K562 (cell line): ENCODE measurements around the gene VPS13D. TPM values are rescaled to one million over a fixed set of nuclear protein-coding genes. Genes with fewer than 3 reads are reported as not detected.

Experiments
- ATAC-seq: fragments of 200-7000 bp; cut with Tn5 transposase; 3 replicates; pipeline ENCODE4 v1.9.1; 2020; ENCODE audit warnings: moderate library complexity
- BruUV-seq: library from RNA; stranded (reverse); fragments of 400-500 nt; replicated peaks from 2 replicates; lab custom pipeline; 2021; lab: Mats Ljungman, UMichigan
- CTCF ChIA-PET: fragments of 300-600 bp; formaldehyde crosslinking; extraction: SDS; loops from one replicate; lab custom pipeline; 2021; ENCODE audit warnings: low intra/inter-chr PET ratio; lab: Yijun Ruan, JAX
- POLR2A ChIA-PET: fragments of 300-600, 350-650 bp; sonication (Branson Sonifier 250); formaldehyde crosslinking; extraction: SDS; loops from one replicate; lab custom pipeline; 2021; ENCODE audit warnings: antibody characterized with exemption, inconsistent platforms; lab: Yijun Ruan, JAX
- DNase-seq, 4 experiments: peaks; one replicate each; pipeline versions ENCODE4 v3.0.0 to v3.0.0-alpha.2; 2011 to 2018; ENCODE audit warnings: low spot score in 3 of 4, mixed read lengths in 3 of 4; ENCODE audit errors: extremely low read depth in 1 of 4
- FAIRE-seq: peaks from 2 replicates; lab custom pipeline; 2011; peaks lifted over from hg19 to GRCh38; lab: Jason Lieb, UNC
- H2AFZ ChIP-seq: 2 replicates; pipeline ENCODE4 v1.6.0; 2011; ENCODE audit warnings: low read depth, low read length, control low read depth, inconsistent platforms
- H3K27ac ChIP-seq: fragments of 200-600 bp; 3 replicates; pipeline ENCODE4 v1.8.0; 2011; ENCODE audit warnings: low read depth, mild to moderate bottlenecking, control low read depth, inconsistent platforms, low read length, moderate library complexity, mixed read lengths; ENCODE audit errors: extremely low read depth
- H3K27me3 ChIP-seq, 2 experiments: fragments of 300-600 bp in 1 of 2; 2 replicates in 1 of 2; 3 replicates in 1 of 2; pipeline versions ENCODE4 v1.6.0 to v1.8.0; 2011; ENCODE audit warnings: inconsistent platforms in 2 of 2, low read length in 2 of 2, mild to moderate bottlenecking in 1 of 2, mixed read lengths in 1 of 2, moderate library complexity in 1 of 2; ENCODE audit not compliant: control insufficient read depth in 2 of 2, insufficient read depth in 2 of 2
- H3K36me3 ChIP-seq: fragments of 300-600 bp; 3 replicates; pipeline ENCODE4 v1.8.0; 2011; ENCODE audit warnings: mild to moderate bottlenecking, low read length, inconsistent platforms; ENCODE audit not compliant: control insufficient read depth, insufficient read depth
- H3K4me1 ChIP-seq, 2 experiments: fragments of 200-600 bp in 1 of 2; replicated peaks in 1 of 2; 2 replicates in 1 of 2; 3 replicates in 1 of 2; pipeline versions ENCODE4 v1.5.1 to v1.8.0; 2011; ENCODE audit warnings: inconsistent platforms in 2 of 2, low read length in 2 of 2, mild to moderate bottlenecking in 1 of 2, mixed read lengths in 1 of 2, moderate library complexity in 1 of 2; ENCODE audit not compliant: control insufficient read depth in 2 of 2, insufficient read depth in 2 of 2
- H3K4me2 ChIP-seq: 2 replicates; pipeline ENCODE4 v1.6.1; 2011; ENCODE audit warnings: low read length, control low read depth, inconsistent platforms, mixed read lengths; ENCODE audit not compliant: insufficient read depth
- H3K4me3 ChIP-seq: fragments of 200-600 bp; sonication (generic), shearing (Covaris generic); 2 replicates; pipeline ENCODE4 v1.5.1; 2016; ENCODE audit warnings: control low read depth, inconsistent platforms
- H3K79me2 ChIP-seq: fragments of 200-600 bp; 3 replicates; pipeline ENCODE4 v1.8.0; 2011; ENCODE audit warnings: low read length, inconsistent platforms; ENCODE audit not compliant: control insufficient read depth, insufficient read depth
- H3K9ac ChIP-seq, 2 experiments: 2 replicates each; pipeline versions ENCODE4 v1.6.0 to v1.6.1; 2011; ENCODE audit warnings: low read depth in 2 of 2, low read length in 2 of 2, control low read depth in 1 of 2, inconsistent platforms in 1 of 2, mild to moderate bottlenecking in 1 of 2, mixed read lengths in 1 of 2; ENCODE audit not compliant: insufficient read depth in 1 of 2
- H3K9me1 ChIP-seq: one replicate; pipeline ENCODE4 v1.6.0; 2011; ENCODE audit warnings: inconsistent platforms, mild to moderate bottlenecking, low read length, moderate library complexity; ENCODE audit not compliant: control insufficient read depth, insufficient read depth
- H3K9me3 ChIP-seq: replicated peaks from 2 replicates; pipeline ENCODE4 v1.5.1; 2011; ENCODE audit warnings: low read depth, low read length, inconsistent platforms; ENCODE audit not compliant: control insufficient read depth, insufficient read depth
- H4K20me1 ChIP-seq: replicated peaks from 2 replicates; pipeline ENCODE4 v1.6.1; 2011; ENCODE audit warnings: low read length, inconsistent platforms, mixed read lengths; ENCODE audit not compliant: control insufficient read depth, insufficient read depth
- CBX8 ChIP-seq: fragments of 200-600 bp; sonication (generic); IDR thresholded peaks from 2 replicates; pipeline ENCODE4 v1.6.1; 2012; ENCODE audit warnings: borderline replicate concordance, mixed run types, low read depth, mild to moderate bottlenecking, moderate library complexity, mixed read lengths, low read length, control low read depth, inconsistent platforms; ENCODE audit not compliant: poor library complexity, severe bottlenecking; ENCODE audit errors: extremely low read depth
- KLF6 ChIP-seq: fragments of 250-450 bp; sonication (Bioruptor Pico); IDR thresholded peaks from 2 replicates; pipeline ENCODE4 v1.4.0; 2020; ENCODE audit warnings: mild to moderate bottlenecking, moderate library complexity, borderline replicate concordance
- MAX ChIP-seq: sonication (generic); formaldehyde crosslinking; IDR thresholded peaks from 2 replicates; pipeline ENCODE4 v1.9.0; 2022; ENCODE audit warnings: mild to moderate bottlenecking, missing genetic modification reagents
- PHB2 ChIP-seq: fragments of 450-650 bp; IDR thresholded peaks from 2 replicates; pipeline ENCODE4 v1.6.1; 2017; ENCODE audit warnings: low read depth
- RFX5 ChIP-seq: IDR thresholded peaks from 2 replicates; pipeline ENCODE4 v1.6.1; 2011; ENCODE audit warnings: low read depth, mild to moderate bottlenecking, improper control_type of control experiment, low read length
- SMAD3 ChIP-seq: fragments of 450-650 bp; formaldehyde crosslinking; conservative IDR thresholded peaks from 2 replicates; pipeline ENCODE4 v1.4.0; 2020; ENCODE audit warnings: mild to moderate bottlenecking
- SRSF9 ChIP-seq: fragments of 200-400 bp; formaldehyde crosslinking; IDR thresholded peaks from 2 replicates; pipeline ENCODE4 v1.6.1; 2017; ENCODE audit warnings: low read depth, low read length, borderline replicate concordance
- ZBTB8A ChIP-seq: fragments of 450-650 bp; IDR thresholded peaks from 2 replicates; pipeline ENCODE4 v1.6.1; 2018; ENCODE audit warnings: mild to moderate bottlenecking, moderate library complexity; ENCODE audit not compliant: partially characterized antibody
- ZNF12 ChIP-seq: sonication (generic); formaldehyde crosslinking; IDR thresholded peaks from 2 replicates; pipeline ENCODE4 v1.4.0; 2020; ENCODE audit warnings: mild to moderate bottlenecking, missing genetic modification reagents
- ZNF699 ChIP-seq: fragments of 250-450 bp; sonication (Bioruptor Pico); IDR thresholded peaks from 2 replicates; pipeline ENCODE4 v1.8.0; 2021; ENCODE audit warnings: mild to moderate bottlenecking, moderate library complexity; ENCODE audit not compliant: insufficient replicate concordance
- ZNF740 ChIP-seq, 3 experiments: fragments of 200-800 bp in 1 of 3; sonication (Bioruptor generic) in 1 of 3; sonication (generic) in 1 of 3; formaldehyde crosslinking in 1 of 3; IDR thresholded peaks; 2 replicates each; pipeline versions ENCODE4 v1.6.1 to v1.8.0; 2016 to 2022; ENCODE audit warnings: mild to moderate bottlenecking in 2 of 3, missing compliant biosample characterization in 2 of 3, missing genetic modification characterization in 2 of 3, missing genetic modification reagents in 1 of 3
- WGBS: fragments of 100-300 bp; shearing (Covaris generic); methylation state at CpG from one replicate; pipeline ENCODE4 v1.1.6; 2016; ENCODE audit warnings: low coverage, mixed read lengths; ENCODE audit not compliant: insufficient coverage; ENCODE audit errors: missing lambda C conversion rate; 5-methylcytosine and 5-hydroxymethylcytosine counted together
- in situ Hi-C: fragments of 300-500 bp; cut with MboI; formaldehyde crosslinking; loops from 4 replicates; pipeline ENCODE4 v1.15.0; 2018; ENCODE audit warnings: inconsistent platforms, mixed read lengths
- intact Hi-C: fragments of 100-400 bp; cut with micrococcal nuclease; formaldehyde crosslinking; loops from 2 replicates; pipeline ENCODE4 v1.14.2; 2022
- polyA plus RNA-seq, 8 experiments: library from polyadenylated mRNA; depleted of rRNA in 4 of 8; stranded (reverse) in 5 of 8; unstranded in 3 of 8; fragments of >200 nt; fragmentation: Nextera tagmentation in 2 of 8; fragmentation: Illumina TruSeq in 1 of 8; extraction: Ambion mirVana in 2 of 8; extraction: Trizol in 1 of 8; gene quantifications; 2 replicates each; pipeline versions ENCODE4 v1.2.1 to v1.2.3, GENCODE V29; 2011 to 2014; ENCODE audit warnings: inconsistent platforms in 1 of 8, missing spikeins in 1 of 8
- total RNA-seq, 7 experiments: library from RNA; depleted of rRNA in 6 of 7; stranded (reverse); fragments of >200 nt in 6 of 7; fragmentation: Illumina TruSeq in 2 of 7; extraction: Trizol in 2 of 7; gene quantifications; 2 replicates each; pipeline versions ENCODE4 v1.2.1 to v1.2.3, GENCODE V29; 2011 to 2021; ENCODE audit warnings: low replicate concordance in 1 of 7
- TF ChIP-seq, protein P1 (sequence below): sonication (generic); formaldehyde crosslinking; IDR thresholded peaks from 2 replicates; pipeline ENCODE4 v1.8.0; 2022; ENCODE audit warnings: missing genetic modification reagents, mild to moderate bottlenecking, borderline replicate concordance
- TF ChIP-seq, protein P2 (sequence below): sonication (generic); formaldehyde crosslinking; IDR thresholded peaks from 2 replicates; pipeline ENCODE4 v1.8.0; 2022; ENCODE audit warnings: mild to moderate bottlenecking, missing genetic modification reagents

The VPS13D gene
- total and polyA plus RNA-seq, 9 of the 15 experiments (the other 6 are each of a cell fraction or from before 2014, with no cell fraction given), result 6.1 to 51.5 (median 38.5) TPM

- Histone ChIP-seq H4K20me1 (no peaks in the 10 kb centered on the region), H3K27me3 (no peaks in the 10 kb centered on the region), H3K79me2 (peaks cover 15% of the 10 kb centered on the region; the same call in 2 of the 3 replicates), H2AFZ (no peak overlapping the region; the same call in 1 of the 2 replicates), H3K4me3 (no peak overlapping the region), H3K27ac (peak overlapping the region; percentile 37; the same call in 2 of the 3 replicates), H3K4me2 (peak overlapping the region; percentile 20; the same call in 1 of the 2 replicates), H3K9me1 (peaks cover 2% of the 10 kb centered on the region), H3K9ac (no peak overlapping the region), H3K9me3 (peaks cover 10% of the 10 kb centered on the region), H3K36me3 (peaks cover 47% of the 10 kb centered on the region), H3K4me1 (peaks cover 16 to 66% of the 10 kb centered on the region in 2 experiments)
- intact Hi-C loops, result no loop called here
- POLR2A ChIA-PET, result interaction anchor here (0.5 to 1.5 kb wide), 8 partner anchors 8 to 373 kb away, joined by 3 to 4 read pairs (median 4); no protein-coding TSS in a partner anchor
- CTCF ChIA-PET, result no interaction called here
- FAIRE-seq, result peak; percentile 66
- ATAC-seq, result peak; percentile 38
- no TSS peak for BruUV-seq
- in situ Hi-C loops, result no loop called here
- DNase-seq, result peak; percentile 44 to 82 (median 58)
- WGBS, result 2% methylated on average over 7 of the region's 7 CpGs
- TF ChIP-seq ZNF12 (CRISPR knock-in tag) (no peak), SMAD3 (CRISPR knock-in tag) (no peak), ZBTB8A (no peak), ZNF740 (CRISPR knock-in tag; IDR thresholded peaks at IDR 0.05) (no peak), ZNF740 (tag; IDR thresholded peaks at IDR 0.05) (0 out of 4 replicates have a peak, but pooled peaks of 1 of the 2 experiments have one; percentile 35), KLF6 (CRISPR knock-in tag) (no peak), SRSF9 (no peak), CBX8 (no peak), MAX (CRISPR knock-in tag) (no peak), PHB2 (peak; percentile 56; the same call in 1 of the 2 replicates), ZNF699 (CRISPR knock-in tag) (no peak), RFX5 (no peak)
- TF ChIP-seq, protein P1, sequence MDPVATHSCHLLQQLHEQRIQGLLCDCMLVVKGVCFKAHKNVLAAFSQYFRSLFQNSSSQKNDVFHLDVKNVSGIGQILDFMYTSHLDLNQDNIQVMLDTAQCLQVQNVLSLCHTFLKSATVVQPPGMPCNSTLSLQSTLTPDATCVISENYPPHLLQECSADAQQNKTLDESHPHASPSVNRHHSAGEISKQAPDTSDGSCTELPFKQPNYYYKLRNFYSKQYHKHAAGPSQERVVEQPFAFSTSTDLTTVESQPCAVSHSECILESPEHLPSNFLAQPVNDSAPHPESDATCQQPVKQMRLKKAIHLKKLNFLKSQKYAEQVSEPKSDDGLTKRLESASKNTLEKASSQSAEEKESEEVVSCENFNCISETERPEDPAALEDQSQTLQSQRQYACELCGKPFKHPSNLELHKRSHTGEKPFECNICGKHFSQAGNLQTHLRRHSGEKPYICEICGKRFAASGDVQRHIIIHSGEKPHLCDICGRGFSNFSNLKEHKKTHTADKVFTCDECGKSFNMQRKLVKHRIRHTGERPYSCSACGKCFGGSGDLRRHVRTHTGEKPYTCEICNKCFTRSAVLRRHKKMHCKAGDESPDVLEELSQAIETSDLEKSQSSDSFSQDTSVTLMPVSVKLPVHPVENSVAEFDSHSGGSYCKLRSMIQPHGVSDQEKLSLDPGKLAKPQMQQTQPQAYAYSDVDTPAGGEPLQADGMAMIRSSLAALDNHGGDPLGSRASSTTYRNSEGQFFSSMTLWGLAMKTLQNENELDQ (CRISPR knock-in tag), result no peak
- TF ChIP-seq, protein P2, sequence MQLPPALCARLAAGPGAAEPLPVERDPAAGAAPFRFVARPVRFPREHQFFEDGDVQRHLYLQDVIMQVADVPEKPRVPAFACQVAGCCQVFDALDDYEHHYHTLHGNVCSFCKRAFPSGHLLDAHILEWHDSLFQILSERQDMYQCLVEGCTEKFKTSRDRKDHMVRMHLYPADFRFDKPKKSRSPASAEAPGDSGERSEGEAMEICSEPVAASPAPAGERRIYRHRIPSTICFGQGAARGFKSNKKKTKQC (CRISPR knock-in tag), result no peak
Measured at GRCh38 chr1:12441414-12442105, 211.7 kb downstream of the VPS13D start.
